HG03432 (cell line): ENCODE results near the gene PCBP3.
"Not testable (repeated sequence)": the region's sequence is repeated elsewhere in the genome, so short reads cannot be mapped to it uniquely, and the experiment has no call there.

Experiments
- ATAC-seq: cut with Tn5 transposase; IDR thresholded peaks from one replicate; pipeline ENCODE4 v1.9.1; 2021; ENCODE audit warnings: mild to moderate bottlenecking, moderate library complexity; ENCODE audit not compliant: unreplicated experiment

PCBP3 gene

DNA sequence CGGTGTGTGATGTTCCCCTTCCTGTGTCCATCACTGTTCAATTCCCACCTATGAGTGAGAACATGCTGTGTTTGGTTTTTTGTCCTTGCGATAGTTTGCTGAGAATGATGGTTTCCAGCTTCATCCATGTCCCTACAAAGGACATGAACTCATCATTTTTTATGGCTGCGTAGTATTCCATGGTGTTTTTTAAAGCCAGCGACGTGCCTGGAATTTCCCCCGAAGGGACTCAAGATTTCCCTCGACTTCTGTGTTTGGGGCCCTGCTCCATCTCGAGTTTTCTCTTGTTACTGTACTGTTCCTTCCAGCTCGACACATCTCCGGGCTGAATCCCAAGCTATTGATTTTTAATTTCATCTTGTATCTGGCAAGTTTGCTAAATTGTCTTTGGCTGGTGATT is 309.0 kb downstream of the PCBP3 start:
- ATAC-seq = not testable (repeated sequence)

DNA sequence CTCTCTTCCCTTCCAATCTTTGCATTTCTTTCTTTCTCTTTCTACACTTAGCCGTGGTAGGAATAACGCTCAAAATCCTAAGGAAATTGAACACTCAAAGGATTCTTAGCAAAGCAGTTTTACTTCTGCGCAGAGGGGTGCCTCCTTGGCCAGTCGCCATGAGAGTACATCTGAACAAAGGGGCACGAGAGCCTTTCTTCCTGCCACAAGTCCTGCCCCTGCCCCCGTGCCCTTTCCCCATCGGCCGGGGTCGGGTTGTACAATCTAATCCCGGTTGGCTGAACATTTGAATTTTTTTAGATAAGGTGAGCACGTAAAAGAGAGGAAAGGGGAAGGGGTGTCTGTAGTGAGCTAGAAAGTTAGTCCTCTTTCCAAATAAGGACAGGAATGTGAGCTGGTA is 309.4 kb downstream of the PCBP3 start:
- no peak for ATAC-seq

- no peak for ATAC-seq
Observed at GRCh38 chr21:45954261-45954660, 310.7 kb downstream of the PCBP3 start.

- ATAC-seq = no peak
Observed at GRCh38 chr21:45954921-45955320, 311.4 kb downstream of the PCBP3 start.

DNA sequence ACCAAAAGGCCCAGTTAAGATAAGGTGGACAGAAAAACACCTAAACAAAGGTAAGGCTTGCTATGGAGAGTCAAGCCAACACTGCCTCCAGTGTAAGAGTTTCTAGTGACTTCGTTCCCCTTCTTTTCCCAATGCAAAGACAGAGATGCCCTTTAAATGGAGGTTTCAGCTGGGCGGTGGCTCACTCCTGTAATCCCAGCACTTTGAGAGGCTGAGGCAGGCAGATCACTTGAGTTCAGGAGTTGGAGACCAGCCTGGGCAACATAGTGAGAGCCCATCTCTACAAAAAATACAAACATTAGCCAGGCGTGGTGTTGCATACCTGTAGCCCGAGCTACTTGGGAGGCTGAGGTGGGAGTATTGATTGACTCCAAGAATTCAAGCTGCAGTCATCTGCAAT is 314.0 kb downstream of the PCBP3 start:
- no peak for ATAC-seq

DNA sequence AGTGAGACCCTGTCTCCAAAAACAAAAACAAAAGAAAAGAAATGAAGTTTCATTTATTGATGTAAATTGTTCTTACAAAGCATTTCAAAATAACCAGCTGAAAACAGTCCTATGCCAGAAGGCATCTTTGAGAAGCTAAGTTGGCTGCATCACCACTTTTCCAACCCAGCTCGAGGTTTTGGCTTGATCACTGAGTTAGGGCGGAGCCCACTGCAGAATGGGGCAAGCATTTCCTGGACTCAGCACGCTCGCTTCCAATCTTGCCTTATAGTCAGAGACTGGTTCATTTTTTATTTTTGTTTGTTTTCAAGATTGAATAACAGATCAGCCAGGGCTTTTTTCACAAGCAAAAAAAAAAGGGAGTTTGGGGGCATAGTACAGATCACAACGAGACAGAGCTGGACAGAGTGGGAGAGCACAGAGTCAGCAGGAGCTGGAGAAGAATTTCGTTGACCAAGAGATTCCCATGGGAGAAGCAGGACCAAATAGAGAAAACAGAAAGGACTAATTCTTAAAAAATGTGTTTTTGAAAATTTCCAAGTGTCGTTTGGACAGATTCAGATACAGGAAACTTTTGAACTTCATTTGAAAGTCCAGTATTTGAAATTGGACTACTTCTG is 314.6 kb downstream of the PCBP3 start:
- no peak for ATAC-seq

- no peak for ATAC-seq
Observed at GRCh38 chr21:45959182-45959581, 315.7 kb downstream of the PCBP3 start.

- no peak for ATAC-seq
Observed at GRCh38 chr21:45959779-45960390, 316.4 kb downstream of the PCBP3 start.

DNA sequence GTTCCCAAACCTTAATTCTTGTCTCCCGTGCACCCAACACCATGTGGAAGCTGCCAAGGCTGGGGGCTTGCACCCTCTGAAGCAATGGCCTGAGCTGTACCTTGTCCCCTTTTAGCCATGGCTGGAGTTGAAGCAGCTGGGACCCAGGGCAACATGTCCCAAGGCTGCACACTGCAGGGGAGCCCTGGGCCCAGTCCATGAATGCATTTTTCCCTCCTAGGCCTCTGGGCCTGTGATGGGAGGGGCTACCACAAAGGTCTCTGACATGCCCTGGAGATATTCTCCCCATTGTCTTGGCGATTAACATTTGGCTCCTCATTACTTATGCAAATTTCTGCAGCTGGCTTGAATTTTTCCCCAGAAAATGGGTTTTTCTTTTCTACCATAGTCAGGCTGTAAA is 317.9 kb downstream of the PCBP3 start:
- not testable (repeated sequence) for ATAC-seq

DNA sequence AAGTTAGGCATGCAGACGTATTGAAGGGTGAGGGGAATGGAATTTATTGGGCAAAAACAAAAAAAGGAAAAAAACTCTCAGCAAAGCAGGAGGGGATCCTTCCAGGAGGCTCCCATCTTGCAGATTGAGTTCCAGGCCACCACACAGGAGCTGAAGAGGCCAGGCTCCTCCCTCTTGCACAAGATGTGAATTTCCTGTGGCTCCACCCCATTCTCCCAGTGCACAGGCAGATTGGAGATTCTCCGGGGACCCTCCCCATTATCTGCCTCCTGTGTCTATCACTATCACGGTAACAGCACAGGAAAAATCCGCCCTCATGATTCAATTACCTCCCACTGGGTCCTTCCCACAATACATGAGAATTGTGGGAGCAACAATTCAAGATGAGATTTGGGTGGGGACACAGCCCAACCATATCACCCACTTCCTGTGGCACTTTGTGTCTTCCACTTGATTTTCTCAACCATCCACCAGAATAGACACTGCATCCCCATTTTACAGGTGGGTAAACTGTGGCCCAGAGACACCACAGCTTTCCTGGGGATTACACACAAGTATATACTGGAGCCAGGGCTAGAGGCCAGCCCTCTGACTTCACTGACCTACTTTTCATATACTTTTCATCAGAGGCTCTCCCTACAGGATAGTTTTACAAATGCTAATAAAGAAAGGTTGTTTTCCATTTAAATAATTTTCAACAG is 319.2 kb downstream of the PCBP3 start:
- ATAC-seq = no peak

- ATAC-seq = no peak
Observed at GRCh38 chr21:45963232-45963570, 319.7 kb downstream of the PCBP3 start.

DNA sequence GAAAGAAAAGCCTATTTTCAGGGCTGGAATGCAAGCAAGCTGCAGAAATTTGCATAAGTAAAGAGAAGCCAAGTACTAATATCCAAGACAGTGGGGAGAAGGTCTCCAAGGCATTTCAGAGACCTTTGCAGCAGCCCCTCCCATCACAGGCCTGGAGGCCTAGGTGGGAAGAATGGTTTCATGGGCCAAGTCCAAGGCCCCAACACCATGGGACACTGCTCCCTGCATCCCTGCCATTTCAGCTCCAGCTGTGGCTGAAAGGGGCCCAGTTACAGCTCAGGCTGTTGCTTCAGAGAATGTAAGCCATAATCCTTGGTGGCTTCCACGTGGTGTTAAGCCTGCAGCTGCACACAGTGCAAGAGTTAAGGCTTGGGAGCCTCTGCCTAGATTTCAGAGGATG is 321.1 kb downstream of the PCBP3 start:
- no peak for ATAC-seq

DNA sequence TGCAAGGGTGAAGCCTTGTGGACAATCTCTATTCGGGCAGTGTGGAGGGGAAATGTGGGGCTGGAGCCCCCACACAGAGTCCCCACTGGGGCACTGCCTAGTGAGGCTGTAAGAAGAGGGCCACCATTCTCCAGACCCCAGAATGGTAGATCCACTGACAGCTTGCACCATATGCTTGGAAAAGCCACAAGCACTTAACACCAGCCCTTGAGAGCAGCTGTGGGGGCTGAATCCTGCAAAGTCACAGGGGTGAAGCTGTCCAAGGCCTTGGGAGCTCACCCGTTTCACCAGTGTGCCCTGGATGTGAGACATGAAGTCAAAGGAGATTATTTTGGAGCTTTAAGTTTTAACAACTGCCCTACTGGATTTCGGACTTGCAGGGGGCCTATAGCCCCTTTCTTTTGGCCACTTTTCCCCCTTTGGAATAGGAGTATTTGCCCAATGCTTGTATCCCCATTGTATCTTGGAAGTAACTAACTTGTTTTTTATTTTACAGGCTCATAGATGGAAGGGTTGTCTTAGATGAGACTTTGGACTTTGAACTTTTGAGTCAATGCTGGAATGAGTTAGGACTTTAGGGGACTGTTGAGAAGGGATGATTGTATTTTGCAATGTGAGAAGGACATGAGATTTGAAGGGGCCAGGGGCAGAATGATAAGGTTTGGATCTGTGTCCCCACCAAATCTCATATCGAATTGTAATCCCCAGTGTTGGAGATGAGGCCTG is 321.7 kb downstream of the PCBP3 start:
- ATAC-seq = no peak

GRCh38 chr21:45966791-45967394 is 323.4 kb downstream of the PCBP3 start:
- ATAC-seq = no peak

DNA sequence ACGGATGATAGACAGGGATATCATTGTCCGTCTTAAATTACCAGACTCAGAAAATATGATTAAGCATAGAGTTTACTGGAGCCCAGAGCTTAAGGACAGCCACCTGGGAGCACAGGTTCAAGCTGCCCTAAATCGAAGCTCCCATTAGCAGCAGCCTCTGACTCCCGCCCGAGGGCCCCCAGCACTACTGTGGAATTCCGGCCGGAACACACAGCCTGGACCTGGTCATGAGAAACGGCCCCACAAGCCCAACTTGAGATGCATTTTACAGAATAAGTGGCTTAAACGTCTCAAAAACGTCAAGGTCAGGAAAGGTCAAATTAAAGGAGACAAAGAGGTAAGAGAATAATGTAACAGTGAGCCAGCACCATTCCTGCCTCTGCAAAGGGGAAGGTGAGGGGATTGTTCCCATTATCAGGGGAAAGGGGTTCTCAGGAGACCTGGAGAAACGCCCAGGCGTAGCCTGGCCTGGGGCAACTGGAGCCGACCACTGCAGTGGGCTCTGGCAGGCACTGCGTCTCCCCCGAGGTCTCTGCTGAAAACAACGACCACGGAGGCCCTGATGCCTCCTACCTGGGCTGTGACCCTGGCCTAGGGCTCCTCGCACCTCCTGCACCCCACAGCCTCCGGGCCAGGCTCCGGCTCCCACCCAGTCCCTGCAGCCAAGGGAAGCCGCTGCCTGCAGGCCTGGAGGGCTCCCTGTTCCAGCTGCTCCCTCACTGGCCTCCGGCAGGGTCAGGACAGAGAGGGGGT is 326.6 kb downstream of the PCBP3 start:
- ATAC-seq = no peak

- ATAC-seq = no peak
Observed at GRCh38 chr21:45970674-45971615, 327.4 kb downstream of the PCBP3 start.

- ATAC-seq = no peak
Observed at GRCh38 chr21:45971616-45972352, 328.3 kb downstream of the PCBP3 start.

- no peak for ATAC-seq
Observed at GRCh38 chr21:45972353-45972715, 328.8 kb downstream of the PCBP3 start.
